ENCODE results near the gene GSAP.
A peak's percentile ranks its signal among the peaks of the same experiment; 100 is the strongest.

GSAP gene

DNA sequence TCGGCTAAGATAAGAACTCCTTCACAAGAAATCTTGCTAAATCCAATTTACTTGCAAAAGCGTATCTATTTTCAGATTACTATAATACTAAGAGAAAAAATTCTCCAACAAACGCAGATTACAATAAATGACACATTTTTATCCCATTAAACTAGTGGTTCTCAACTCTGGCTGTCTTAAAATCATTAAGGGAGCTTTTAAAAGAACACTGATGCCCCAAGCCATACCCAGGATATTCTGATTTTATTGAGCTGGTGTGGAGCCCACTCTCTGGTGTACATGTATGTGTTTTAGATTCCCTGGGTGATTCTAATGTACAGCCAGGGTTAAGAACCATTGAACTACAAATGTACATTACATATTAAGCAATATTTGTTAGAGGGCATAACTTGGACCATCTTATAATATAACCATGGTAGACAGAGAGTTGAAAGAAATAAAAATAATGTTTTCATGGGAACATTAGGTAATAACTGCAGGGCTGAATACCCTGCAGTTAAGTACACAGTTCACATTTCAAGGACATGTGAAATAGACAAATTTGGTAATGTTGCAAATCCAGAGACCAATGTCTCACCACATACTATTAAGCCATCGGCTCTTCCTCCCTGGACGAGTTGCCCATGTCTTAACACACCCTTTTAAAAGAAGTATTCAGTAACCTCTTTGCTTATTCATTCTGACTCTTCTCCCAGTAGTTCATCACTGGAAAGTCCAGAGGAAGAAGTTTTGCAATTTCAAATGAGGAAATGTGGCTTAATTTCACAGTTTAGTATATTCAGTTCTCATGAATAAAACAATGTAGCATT is 6.2 kb downstream of the GSAP start:
- DNase-seq (ENCODE audit: extremely low spot score, insufficient read length, low read depth) (no peak), FAIRE-seq (peak; percentile 50)

DNA sequence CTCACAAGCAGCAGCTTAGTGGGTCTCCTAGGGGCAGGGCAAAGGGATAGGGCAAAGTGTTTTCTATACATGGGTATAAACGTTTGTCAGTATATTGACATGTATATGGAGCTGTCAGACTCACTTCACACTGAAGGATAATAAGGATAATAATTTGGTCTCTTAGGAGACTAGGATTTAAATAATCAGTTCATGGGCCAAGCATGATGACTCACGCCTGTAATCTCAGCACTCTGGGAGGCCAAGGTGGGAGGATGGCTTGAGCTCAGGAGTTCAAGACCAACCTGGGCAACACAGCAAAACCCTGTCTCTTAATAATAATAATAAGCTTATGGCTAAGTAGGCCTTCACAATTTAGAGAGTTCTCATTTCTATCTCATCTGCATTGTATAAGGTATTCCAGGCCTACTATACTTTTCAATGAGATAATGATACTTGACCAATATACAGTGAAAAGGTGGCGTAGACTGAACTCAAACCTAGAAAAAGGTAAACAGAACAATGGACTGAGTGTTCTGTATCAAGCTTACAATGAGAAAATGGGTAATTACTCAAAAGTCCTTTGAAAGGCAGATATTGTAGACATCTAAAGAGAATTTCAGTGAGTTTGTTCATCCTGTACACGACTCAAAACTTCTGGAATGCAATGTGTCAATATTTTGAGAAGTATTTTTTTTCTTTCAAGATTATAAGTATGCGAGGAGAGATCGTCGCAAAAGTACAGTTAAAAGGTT is 7.0 kb downstream of the GSAP start:
- FAIRE-seq, result no peak
- no peak for DNase-seq (ENCODE audit: extremely low spot score, insufficient read length, low read depth)

DNA sequence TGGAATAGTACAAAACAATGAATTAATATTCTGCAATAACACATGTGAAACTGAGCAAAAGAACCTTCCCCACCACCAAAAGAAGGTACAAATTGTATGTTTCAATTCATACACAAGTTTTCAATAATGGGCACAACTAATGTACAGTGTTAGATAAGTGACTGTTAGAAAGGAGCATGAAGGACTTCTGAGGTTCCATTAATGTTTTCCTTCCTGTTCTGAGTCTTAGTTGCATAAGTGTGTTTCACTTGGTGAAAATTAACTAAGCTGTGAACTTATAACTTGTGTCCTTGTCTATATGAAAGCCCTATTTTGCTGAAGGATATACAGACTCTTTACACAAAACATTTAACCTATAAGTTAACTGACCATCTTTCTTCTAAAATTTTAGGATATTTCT is 8.2 kb downstream of the GSAP start:
- FAIRE-seq (peak; percentile 72), DNase-seq (ENCODE audit: extremely low spot score, insufficient read length, low read depth) (no peak)

DNA sequence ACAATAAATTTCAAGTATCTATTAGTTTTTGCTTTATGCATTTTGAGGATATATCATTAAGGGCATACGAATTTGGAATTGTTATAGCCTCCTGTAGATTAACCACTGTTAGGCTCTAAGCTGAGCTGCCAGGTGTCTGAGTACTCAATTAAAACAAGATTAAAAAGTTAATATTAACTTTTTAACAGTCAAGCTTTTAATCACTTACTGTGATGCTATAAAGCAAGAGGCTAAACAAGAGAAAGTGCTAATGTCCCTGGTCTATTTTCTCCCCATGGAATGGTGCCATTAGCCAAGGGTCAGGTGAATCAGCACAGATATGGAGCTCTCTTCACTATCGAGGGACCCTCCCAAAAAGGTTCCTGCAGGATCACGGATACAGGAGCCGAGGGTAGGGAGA is 9.7 kb downstream of the GSAP start:
- no peak for DNase-seq (ENCODE audit: extremely low spot score, insufficient read length, low read depth)

DNA sequence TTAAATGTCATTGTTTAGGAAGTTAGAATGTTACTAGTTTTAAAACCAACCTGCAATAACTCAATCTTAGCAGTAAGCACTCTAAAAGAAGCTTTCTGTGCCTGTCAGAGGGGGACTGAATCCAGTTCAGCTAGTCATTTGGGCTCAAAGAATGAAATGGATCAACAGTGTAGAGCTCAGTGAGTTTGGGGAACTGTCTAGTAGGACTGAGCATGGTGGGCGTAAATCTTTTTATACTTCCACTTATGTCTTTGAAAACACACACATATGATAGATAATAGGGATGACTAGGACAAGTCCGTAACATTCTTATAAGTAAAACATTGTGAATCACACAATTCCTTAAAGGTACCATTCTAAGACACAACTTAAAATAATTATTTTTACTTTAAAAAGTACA is 11.5 kb downstream of the GSAP start:
- no peak for FAIRE-seq
- DNase-seq (ENCODE audit: extremely low spot score, insufficient read length, low read depth), result no peak

More for the DNA sequence above, 9.7 kb downstream of the GSAP start:
- no peak for FAIRE-seq

DNA sequence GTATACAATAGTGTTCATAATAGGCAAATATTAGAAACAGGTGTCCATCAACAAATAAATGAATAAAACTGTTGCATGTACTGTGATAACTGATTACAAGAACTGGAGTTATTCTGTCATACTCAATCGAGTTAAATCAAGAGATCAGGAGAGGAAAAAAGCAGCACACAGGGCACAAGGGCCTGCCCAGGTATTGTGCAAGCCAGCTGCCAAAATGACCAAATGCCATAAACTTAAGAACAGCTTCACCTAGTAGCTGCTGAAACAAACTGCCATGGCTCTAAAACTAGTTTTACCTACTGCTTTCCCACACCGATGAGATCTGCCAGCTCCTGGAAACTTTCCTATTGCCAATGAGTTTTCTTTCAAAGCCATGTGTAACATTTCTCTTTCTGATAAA is 12.2 kb downstream of the GSAP start:
- DNase-seq (ENCODE audit: extremely low spot score, insufficient read length, low read depth), result no peak
- FAIRE-seq, result no peak

DNA sequence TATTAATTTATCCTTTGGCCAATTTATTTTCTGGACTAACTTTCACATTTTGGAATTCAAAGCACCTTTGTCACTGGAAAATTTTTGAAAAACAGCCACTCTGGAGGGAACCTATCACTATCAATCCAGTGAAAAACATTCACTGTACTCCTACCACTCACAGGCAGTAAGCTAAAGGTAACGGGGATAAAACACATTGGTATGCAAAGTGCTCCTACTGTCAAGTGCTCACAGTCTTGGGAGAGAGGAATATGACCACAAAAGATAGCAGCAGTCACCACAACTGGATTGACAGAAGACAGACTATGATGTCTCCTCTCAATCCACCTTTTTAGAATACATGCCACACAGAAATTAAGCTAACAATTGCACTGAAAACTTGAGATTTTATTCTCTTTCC is 13.3 kb downstream of the GSAP start:
- no peak for FAIRE-seq
- DNase-seq (ENCODE audit: extremely low spot score, insufficient read length, low read depth), result no peak

DNA sequence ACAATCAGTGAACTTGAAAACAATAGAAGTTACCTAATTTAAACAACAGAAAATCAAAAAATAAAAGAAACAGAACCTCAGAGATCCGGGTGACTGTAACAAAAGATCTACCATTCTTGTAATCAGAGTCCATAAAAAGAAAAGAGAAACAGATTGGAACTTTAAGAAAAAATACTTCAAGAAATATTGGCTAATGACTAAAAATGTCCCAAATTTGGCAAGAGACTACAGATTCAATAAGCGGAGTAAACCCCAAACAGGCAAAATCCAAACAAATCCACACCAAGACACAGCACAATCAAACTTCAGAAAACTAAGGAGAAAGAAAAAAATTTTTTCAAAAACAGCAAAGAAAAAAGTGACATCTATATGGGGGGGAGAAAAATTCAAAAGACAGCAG is 15.1 kb downstream of the GSAP start:
- DNase-seq (ENCODE audit: extremely low spot score, insufficient read length, low read depth) (no peak), FAIRE-seq (no peak)

DNA sequence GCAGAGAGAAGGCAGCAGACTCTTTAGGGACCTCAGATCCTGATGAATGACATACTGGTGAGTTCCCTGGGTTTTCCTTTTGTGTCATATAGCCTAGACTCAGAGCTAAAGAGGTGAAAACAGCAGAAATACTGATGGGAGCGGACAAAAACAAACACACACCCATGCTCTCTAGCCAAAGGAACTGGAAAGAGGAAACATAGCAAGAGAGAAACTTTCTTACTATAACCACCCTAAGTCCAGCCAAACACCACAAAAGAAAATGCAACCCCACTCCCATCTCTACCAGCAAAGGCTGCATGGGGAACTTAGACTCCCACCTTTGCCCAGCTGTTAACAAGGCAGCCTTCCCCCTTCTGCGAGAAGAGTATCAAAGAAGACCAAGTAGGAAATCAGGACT is 16.3 kb downstream of the GSAP start:
- no peak for FAIRE-seq
- no peak for DNase-seq (ENCODE audit: extremely low spot score, insufficient read length, low read depth)

DNA sequence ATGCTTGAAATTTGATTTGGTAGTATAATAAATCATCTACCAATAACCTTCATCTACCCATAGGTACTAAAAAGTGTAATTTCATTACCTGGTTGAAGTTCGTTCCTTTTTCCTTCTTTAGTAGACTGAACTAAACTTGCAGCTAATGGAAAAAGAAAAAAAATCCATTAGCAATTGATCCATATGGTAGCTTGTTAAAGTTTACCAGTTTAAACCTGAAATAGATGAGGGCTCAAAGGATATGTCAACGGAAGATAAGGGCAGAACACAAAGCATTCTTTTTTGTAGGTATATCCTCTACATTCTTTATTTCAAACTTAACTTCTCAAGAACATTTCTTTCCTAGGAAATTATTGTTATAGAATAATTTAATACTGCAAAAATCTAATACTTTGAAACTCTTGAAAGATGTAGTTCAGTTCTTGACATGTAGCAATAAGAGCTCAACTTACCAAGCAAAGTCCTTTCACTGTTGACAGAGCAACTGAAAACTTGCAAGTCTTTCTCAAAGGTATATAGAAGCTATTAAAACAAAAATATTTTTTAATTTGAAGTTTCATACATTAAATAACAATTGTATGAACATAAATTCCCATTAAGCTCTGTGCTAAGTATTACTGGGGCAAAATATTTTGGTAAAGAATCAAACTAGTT is 19.1 kb downstream of the GSAP start:
- no peak for FAIRE-seq
- DNase-seq (ENCODE audit: extremely low spot score, insufficient read length, low read depth), result no peak

DNA sequence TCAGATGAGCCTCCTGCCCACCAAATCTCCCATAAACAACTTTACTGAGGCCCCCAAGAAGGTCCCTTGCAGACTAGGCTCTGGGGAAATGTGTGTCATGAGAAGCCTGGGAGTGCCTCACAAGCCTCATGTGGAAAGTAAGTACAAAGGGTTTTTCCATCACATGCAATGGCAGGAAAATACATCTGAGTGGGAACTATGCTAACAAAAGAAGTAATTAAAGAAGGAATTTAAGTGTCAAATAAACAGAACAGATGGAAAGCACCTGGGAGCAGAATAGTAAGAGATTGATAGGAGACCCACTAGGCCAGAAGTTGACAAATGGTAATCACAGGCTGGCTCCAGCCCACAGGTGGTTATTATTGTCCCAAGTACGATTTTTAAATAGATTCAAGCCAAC is 20.5 kb downstream of the GSAP start:
- DNase-seq (ENCODE audit: extremely low spot score, insufficient read length, low read depth), result no peak
- no peak for FAIRE-seq

DNA sequence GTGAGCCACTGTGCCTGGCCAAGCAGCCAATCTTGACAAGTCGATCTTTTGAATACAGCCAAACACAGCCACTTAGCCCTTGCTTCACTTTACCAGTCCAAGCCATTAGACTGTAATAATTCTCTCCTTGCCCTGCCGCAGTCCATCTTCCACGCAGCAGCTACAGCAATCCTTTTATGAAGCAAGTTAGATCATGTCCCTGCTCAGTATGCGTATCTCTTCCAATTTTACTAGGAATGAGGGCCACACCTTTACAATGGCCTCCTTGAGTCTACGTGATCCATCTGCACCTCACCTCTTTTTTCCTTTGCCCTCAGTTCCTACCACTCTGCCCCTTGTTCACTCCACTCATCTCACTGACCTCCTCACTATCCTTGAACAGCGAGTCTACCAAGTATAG is 22.2 kb downstream of the GSAP start:
- no peak for FAIRE-seq
- DNase-seq (ENCODE audit: extremely low spot score, insufficient read length, low read depth), result no peak

DNA sequence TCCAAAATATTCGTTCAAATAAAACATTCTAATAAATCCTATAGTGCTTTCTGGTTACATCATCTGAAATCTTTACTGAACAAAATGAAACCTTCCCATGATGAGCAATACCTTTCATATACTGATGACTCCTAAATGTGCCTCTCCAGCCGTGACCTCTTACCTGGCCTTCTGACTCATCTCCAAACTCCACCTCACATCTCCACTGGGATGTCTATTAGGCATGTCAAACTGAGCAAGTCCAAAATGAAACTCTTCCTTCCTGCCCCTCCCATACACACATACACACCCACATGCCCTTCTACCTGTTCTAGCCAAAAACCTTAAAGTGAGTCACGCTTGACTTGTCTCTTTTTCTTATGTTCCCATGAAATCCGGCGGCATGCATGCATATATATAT is 22.9 kb downstream of the GSAP start:
- FAIRE-seq (peak; percentile 93), DNase-seq (ENCODE audit: extremely low spot score, insufficient read length, low read depth) (no peak)

DNA sequence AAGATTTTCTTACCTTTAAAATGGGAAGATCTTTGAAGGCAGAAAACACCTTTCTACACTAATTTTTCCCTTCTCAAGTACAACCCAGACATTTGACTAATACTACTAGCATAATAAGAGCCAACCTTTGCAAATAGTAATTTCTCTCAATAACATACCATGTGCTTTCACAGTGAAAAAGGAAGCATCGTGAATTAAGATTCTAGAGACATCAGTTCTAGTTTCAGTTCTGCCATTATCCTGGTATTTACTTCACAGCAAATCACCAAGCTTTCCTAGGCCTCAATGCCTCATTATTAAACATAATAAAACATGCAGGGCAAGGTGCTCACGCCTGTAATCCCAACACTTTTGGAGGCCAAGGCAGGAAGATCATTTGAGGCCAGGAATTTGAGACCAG is 24.9 kb downstream of the GSAP start:
- peak; percentile 86 for FAIRE-seq
- DNase-seq (ENCODE audit: extremely low spot score, insufficient read length, low read depth), result no peak

DNA sequence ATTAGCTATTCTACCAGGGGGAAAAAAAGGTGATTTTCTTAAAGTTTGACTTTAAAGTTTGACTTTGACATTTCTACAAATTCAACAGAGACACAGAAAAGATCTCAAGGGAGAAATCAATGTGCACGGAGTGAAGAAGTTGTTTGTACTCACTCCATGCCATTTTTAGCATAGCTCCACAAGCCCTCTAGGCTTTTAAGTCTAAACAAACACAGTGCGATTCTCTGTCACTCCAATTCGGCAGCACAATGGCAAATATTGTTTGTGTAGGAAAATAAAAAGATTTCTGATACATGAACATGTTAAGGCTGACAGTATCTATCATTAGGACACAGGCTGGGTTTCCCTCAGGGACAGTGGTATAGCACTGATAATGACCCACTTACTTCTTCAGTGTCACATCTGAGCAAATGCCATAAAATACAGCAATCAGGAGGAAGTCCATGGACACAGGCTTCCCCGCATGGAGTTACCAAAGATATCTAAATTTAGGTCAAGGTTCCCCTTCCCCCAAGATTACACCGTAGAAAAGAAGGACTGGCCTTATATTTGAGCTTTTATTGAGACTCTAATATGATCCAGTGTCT is 28.0 kb downstream of the GSAP start:
- no peak for DNase-seq (ENCODE audit: extremely low spot score, insufficient read length, low read depth)
- FAIRE-seq, result no peak

DNA sequence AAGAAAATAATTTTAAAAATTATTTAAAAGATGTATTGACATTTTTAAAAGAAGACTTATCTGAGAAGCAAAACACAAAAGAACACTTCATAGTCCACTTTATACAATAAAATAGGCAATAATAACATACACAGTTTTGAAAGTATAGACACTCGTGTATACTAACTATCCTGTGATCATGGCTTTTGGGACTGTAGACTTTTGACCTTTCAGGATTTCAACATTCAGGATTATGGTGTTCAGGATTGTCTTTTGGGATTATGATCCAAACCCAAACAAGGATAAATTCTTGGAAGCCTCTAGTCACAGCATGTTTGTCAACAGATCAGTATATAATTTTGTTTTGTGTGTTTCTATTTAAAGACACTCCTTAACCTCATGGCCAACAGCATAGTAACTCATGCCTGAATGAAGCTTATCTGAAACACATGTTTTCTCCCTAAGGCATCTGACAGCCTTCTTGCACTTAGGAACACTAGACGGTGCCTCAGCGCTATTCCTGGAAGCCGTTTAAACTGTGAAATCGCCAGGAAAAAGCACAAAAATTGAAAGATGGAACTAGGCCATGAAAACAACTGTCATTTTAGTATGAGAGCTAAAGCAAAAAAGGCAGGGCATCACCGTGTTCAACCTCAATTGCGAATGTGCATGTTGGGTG is 29.9 kb downstream of the GSAP start:
- FAIRE-seq (no peak), DNase-seq (ENCODE audit: extremely low spot score, insufficient read length, low read depth) (no peak)

DNA sequence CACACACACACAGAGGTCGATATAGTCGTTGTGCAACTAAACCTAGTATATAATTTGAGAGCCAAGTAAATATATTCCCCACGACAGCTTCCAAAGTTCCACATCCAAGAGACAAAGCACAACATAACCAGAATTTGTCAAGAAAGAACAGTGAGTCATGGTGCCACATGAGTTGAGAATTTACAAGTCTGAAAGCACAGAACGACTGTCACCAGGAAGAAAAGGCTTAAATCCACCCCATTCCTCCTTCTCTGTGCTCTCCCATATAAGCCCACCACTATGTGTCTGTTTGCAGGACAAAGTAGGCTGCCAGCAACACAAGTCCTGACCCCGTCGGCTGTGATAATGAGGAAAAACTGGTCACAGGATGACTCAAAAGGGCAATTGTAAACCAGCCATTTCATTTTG is 32.8 kb downstream of the GSAP start:
- FAIRE-seq (no peak), DNase-seq (ENCODE audit: extremely low spot score, insufficient read length, low read depth) (no peak)

DNA sequence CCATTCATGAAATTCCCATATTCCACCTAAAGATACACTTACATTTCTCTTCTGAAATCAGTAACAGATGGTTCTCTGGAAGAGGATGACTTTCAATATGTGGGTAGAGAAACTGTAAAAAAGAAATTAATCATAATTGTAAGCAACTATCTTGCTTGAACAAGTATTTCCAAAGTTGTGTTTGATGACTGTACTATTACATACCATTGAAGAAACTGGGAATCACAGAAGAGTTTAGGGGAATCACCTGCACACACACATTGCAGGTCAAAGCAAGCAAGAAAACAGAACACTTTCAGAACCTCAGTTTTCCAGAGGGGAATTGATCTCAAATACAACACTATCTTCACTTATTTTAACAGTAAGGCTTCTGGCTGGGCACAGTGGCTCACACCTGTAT is 33.6 kb downstream of the GSAP start:
- DNase-seq (ENCODE audit: extremely low spot score, insufficient read length, low read depth), result no peak
- no peak for FAIRE-seq

DNA sequence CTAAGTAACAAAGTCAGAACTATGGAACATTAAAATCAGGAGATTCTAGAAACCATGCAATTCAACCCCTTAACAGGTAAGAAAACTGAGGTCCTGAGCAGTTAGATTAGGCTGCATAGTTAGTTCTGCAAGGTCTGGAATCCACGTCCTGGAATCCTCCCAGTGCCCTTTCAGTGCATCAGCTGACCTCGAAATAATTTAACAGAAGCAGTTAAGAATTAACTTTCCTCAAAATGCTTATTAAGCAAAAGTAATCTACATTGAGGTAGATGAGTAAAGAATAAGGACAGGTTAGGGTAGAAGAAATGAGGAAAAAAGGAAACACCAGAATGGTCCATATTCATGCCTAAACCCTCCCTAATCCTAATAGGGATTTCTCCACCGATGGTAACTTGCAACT is 37.6 kb downstream of the GSAP start:
- FAIRE-seq (no peak), DNase-seq (ENCODE audit: extremely low spot score, insufficient read length, low read depth) (no peak)

DNA sequence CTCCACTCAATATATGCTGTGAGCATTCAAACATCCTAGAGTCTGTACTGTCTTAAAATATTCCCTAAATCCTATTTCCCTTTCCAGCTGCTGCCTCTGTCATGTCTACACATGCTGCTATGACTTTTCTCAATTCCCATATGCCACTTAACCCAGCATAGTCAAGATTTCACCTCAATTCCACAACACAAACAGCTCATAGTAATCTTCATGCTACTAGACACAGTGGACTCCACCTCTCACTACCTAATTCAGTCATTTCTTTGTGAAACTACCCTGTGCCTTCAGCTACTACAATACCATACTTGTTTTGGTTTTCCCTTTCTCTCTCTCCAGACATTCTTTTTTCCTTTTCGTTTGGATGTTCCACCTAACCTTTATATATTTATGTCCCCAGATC is 45.5 kb downstream of the GSAP start:
- peak; percentile 12 for FAIRE-seq
- no peak for DNase-seq (ENCODE audit: extremely low spot score, insufficient read length, low read depth)

Data from GM18507 (cell line).